SHP77 treated with DMSO at 0.1 percent for 48 hours (cell line): ENCODE results near the gene THSD1.

ENCODE experiments used
- DNase-seq: peaks from one replicate; lab custom pipeline; 2025; lab: John Stamatoyannopoulos, UW

THSD1 gene

GRCh38 chr13:52405767-52406494 lies at the start of gene THSD1:
THSD1 (minus strand) TSS chr13:52406172; CDS start chr13:52402600, 3,572 bp downstream.
- no peak for DNase-seq

- peak; percentile 50 for DNase-seq
These were observed 49.7 kb upstream of the THSD1 start for GRCh38 chr13:52455677-52456041.

GRCh38 chr13:52454820-52455676 lies 49.1 kb upstream of the THSD1 start, which contains the start of gene CKAP2:
CKAP2 (plus strand) TSS chr13:52455478; CDS start chr13:52455557, 79 bp downstream.
- DNase-seq, result peak; percentile 89

- peak; percentile 57 for DNase-seq
These were observed 48.5 kb upstream of the THSD1 start for GRCh38 chr13:52454459-52454819.

- no peak for DNase-seq
These were observed 46.5 kb upstream of the THSD1 start for GRCh38 chr13:52452470-52452869.

GRCh38 chr13:52451135-52451804 lies 45.3 kb upstream of the THSD1 start:
- DNase-seq, result no peak

GRCh38 chr13:52450793-52451116 lies 44.8 kb upstream of the THSD1 start:
- DNase-seq, result peak; percentile 74

GRCh38 chr13:52450012-52450792 lies 44.2 kb upstream of the THSD1 start, which contains the start of gene VPS36:
VPS36 (minus strand) TSS chr13:52450634; CDS start chr13:52450594, 40 bp downstream.
- DNase-seq, result peak; percentile 9

GRCh38 chr13:52449331-52450011 lies 43.5 kb upstream of the THSD1 start:
- no peak for DNase-seq

- no peak for DNase-seq
These were observed 42.0 kb upstream of the THSD1 start for GRCh38 chr13:52447815-52448552.

- DNase-seq, result no peak
These were observed 41.4 kb upstream of the THSD1 start for GRCh38 chr13:52447354-52447753.

- DNase-seq, result no peak
These were observed 40.3 kb upstream of the THSD1 start for GRCh38 chr13:52446265-52446664.

- DNase-seq, result no peak
These were observed 26.5 kb upstream of the THSD1 start for GRCh38 chr13:52432456-52432855.

- DNase-seq, result no peak
These were observed 22.3 kb upstream of the THSD1 start for GRCh38 chr13:52428295-52428694.

- DNase-seq, result no peak
These were observed 15.2 kb upstream of the THSD1 start for GRCh38 chr13:52421216-52421615.

- DNase-seq, result no peak
These were observed 13.1 kb upstream of the THSD1 start for GRCh38 chr13:52419080-52419479.

GRCh38 chr13:52414963-52415362 lies 9.0 kb upstream of the THSD1 start:
- no peak for DNase-seq

GRCh38 chr13:52414051-52414450 lies 8.1 kb upstream of the THSD1 start:
- no peak for DNase-seq

GRCh38 chr13:52412128-52412527 lies 6.2 kb upstream of the THSD1 start:
- DNase-seq, result no peak

- no peak for DNase-seq
These were observed 5.7 kb upstream of the THSD1 start for GRCh38 chr13:52411629-52412028.
